ENCODE data around the gene GRID1.
A peak's percentile ranks its signal among the peaks of the same experiment; 100 is the strongest.

The GRID1 gene

GRCh38 chr10:86403183-86403797, 36.7 kb upstream of the GRID1 start:
- Histone ChIP-seq H3K23ac (ENCODE audit: low read length in 2 of 2) (no peak overlapping the region), H3K4me2 (ENCODE audit: low read length, poor library complexity, severe bottlenecking) (no peak overlapping the region), H2AK5ac (ENCODE audit: low read length, severe bottlenecking) (no peak overlapping the region), H4K91ac (ENCODE audit: low read length) (no peak overlapping the region), H3K9me3 (ENCODE audit: control insufficient read depth, low read length) (no peaks in the 10 kb centered on the region), H3K27me3 (ENCODE audit: control insufficient read depth in 1 of 2, insufficient read depth in 1 of 2, low read length in 2 of 2) (peaks cover 0 to 2% of the 10 kb centered on the region in 2 experiments), H3K4me3 (ENCODE audit: insufficient read depth in 1 of 2, low read depth in 1 of 2, low read length in 2 of 2) (no peak overlapping the region), H2AFZ (ENCODE audit: low read depth, low read length) (no peak overlapping the region), H3K4ac (ENCODE audit: low read depth in 1 of 2, low read length in 2 of 2) (no peak overlapping the region), H2BK12ac (ENCODE audit: low read length in 2 of 2) (no peak overlapping the region), H2BK5ac (ENCODE audit: low read depth, low read length, poor library complexity, severe bottlenecking) (no peak overlapping the region), H3K9ac (ENCODE audit: low read length) (no peak overlapping the region), H3K27ac (ENCODE audit: low read length, poor library complexity, severe bottlenecking) (no peak overlapping the region), H3K18ac (ENCODE audit: low read depth in 1 of 2, low read length in 2 of 2) (no peak overlapping the region), H3K14ac (ENCODE audit: low read length in 2 of 2) (no peak overlapping the region), H3K4me1 (ENCODE audit: control insufficient read depth, insufficient read depth, low read depth, low read length) (peaks cover 23% of the 10 kb centered on the region), H2BK15ac (ENCODE audit: low read depth, poor library complexity, severe bottlenecking) (no peak overlapping the region), H3K36me3 (ENCODE audit: control insufficient read depth in 1 of 2, insufficient read depth in 2 of 2, low read depth in 1 of 2, low read length in 2 of 2) (no peaks in the 10 kb centered on the region), H4K8ac (ENCODE audit: low read length) (no peak overlapping the region), H2BK120ac (ENCODE audit: low read depth, low read length) (no peak overlapping the region), H3K79me1 (replicated peaks; ENCODE audit: low read length, poor library complexity, severe bottlenecking) (no peaks in the 10 kb centered on the region)
- 66% methylated on average over 5 of the region's 6 CpGs for WGBS
- DNase-seq: no peak

GRCh38 chr10:86402283-86402941, 35.8 kb upstream of the GRID1 start:
- H2BK12ac ChIP-seq (ENCODE audit: low read length in 2 of 2): no peak overlapping the region
- no peak overlapping the region for H2BK5ac ChIP-seq (ENCODE audit: low read depth, low read length, poor library complexity, severe bottlenecking)
- H3K27ac ChIP-seq (ENCODE audit: low read length, poor library complexity, severe bottlenecking): no peak overlapping the region
- H3K27me3 ChIP-seq (ENCODE audit: control insufficient read depth in 1 of 2, insufficient read depth in 1 of 2, low read length in 2 of 2): peaks cover 2 to 3% of the 10 kb centered on the region in 2 experiments
- no peak overlapping the region for H2BK120ac ChIP-seq (ENCODE audit: low read depth, low read length)
- H3K9me3 ChIP-seq (ENCODE audit: control insufficient read depth, low read length): no peaks in the 10 kb centered on the region
- WGBS: 20% methylated on average over 18 of the region's 18 CpGs
- peak overlapping the region; percentile 47 for H4K8ac ChIP-seq (ENCODE audit: low read length)
- no peak overlapping the region for H3K4ac ChIP-seq (ENCODE audit: low read depth in 1 of 2, low read length in 2 of 2)
- H4K91ac ChIP-seq (ENCODE audit: low read length): peak overlapping the region; percentile 37
- H3K18ac ChIP-seq (ENCODE audit: low read depth in 1 of 2, low read length in 2 of 2): no peak overlapping the region
- H3K36me3 ChIP-seq (ENCODE audit: control insufficient read depth in 1 of 2, insufficient read depth in 2 of 2, low read depth in 1 of 2, low read length in 2 of 2): no peaks in the 10 kb centered on the region
- H3K23ac ChIP-seq (ENCODE audit: low read length in 2 of 2): no peak overlapping the region
- H2AFZ ChIP-seq (ENCODE audit: low read depth, low read length): no peak overlapping the region
- no peaks in the 10 kb centered on the region for H3K79me1 ChIP-seq (replicated peaks; ENCODE audit: low read length, poor library complexity, severe bottlenecking)
- no peak overlapping the region for H2BK15ac ChIP-seq (ENCODE audit: low read depth, poor library complexity, severe bottlenecking)
- peaks cover 23% of the 10 kb centered on the region for H3K4me1 ChIP-seq (ENCODE audit: control insufficient read depth, insufficient read depth, low read depth, low read length)
- no peak overlapping the region for H3K9ac ChIP-seq (ENCODE audit: low read length)
- peak; percentile 21 for DNase-seq
- H3K14ac ChIP-seq (ENCODE audit: low read length in 2 of 2): no peak overlapping the region
- H2AK5ac ChIP-seq (ENCODE audit: low read length, severe bottlenecking): no peak overlapping the region
- no peak overlapping the region for H3K4me2 ChIP-seq (ENCODE audit: low read length, poor library complexity, severe bottlenecking)
- H3K4me3 ChIP-seq (ENCODE audit: insufficient read depth in 1 of 2, low read depth in 1 of 2, low read length in 2 of 2): peak overlapping the region in 1 of 2 experiments; percentile 25

GRCh38 chr10:86401588-86402282, 35.1 kb upstream of the GRID1 start:
- no peak overlapping the region for H2BK120ac ChIP-seq (ENCODE audit: low read depth, low read length)
- 5% methylated on average over 14 of the region's 27 CpGs for WGBS

More at GRCh38 chr10:86401588-86402282, 35.1 kb upstream of the GRID1 start:
- Histone ChIP-seq H3K9ac (ENCODE audit: low read length) (peak overlapping the region; percentile 87), H4K91ac (ENCODE audit: low read length) (peak overlapping the region; percentile 86), H3K4me3 (ENCODE audit: insufficient read depth in 1 of 2, low read depth in 1 of 2, low read length in 2 of 2) (peak overlapping the region; percentile 61 to 76), H3K79me1 (replicated peaks; ENCODE audit: low read length, poor library complexity, severe bottlenecking) (no peaks in the 10 kb centered on the region), H2BK5ac (ENCODE audit: low read depth, low read length, poor library complexity, severe bottlenecking) (no peak overlapping the region), H3K4ac (ENCODE audit: low read depth in 1 of 2, low read length in 2 of 2) (no peak overlapping the region), H3K4me1 (ENCODE audit: control insufficient read depth, insufficient read depth, low read depth, low read length) (peaks cover 23% of the 10 kb centered on the region), H3K27ac (ENCODE audit: low read length, poor library complexity, severe bottlenecking) (no peak overlapping the region), H3K14ac (ENCODE audit: low read length in 2 of 2) (no peak overlapping the region), H3K27me3 (ENCODE audit: control insufficient read depth in 1 of 2, insufficient read depth in 1 of 2, low read length in 2 of 2) (peaks cover 5 to 9% of the 10 kb centered on the region in 2 experiments), H3K18ac (ENCODE audit: low read depth in 1 of 2, low read length in 2 of 2) (peak overlapping the region; percentile 3 to 6), H3K23ac (ENCODE audit: low read length in 2 of 2) (no peak overlapping the region), H4K8ac (ENCODE audit: low read length) (peak overlapping the region; percentile 84), H2AFZ (ENCODE audit: low read depth, low read length) (no peak overlapping the region), H3K4me2 (ENCODE audit: low read length, poor library complexity, severe bottlenecking) (peak overlapping the region; percentile 99), H2BK12ac (ENCODE audit: low read length in 2 of 2) (peak overlapping the region in 1 of 2 experiments; percentile 7), H2BK15ac (ENCODE audit: low read depth, poor library complexity, severe bottlenecking) (no peak overlapping the region), H3K9me3 (ENCODE audit: control insufficient read depth, low read length) (no peaks in the 10 kb centered on the region), H2AK5ac (ENCODE audit: low read length, severe bottlenecking) (no peak overlapping the region), H3K36me3 (ENCODE audit: control insufficient read depth in 1 of 2, insufficient read depth in 2 of 2, low read depth in 1 of 2, low read length in 2 of 2) (no peaks in the 10 kb centered on the region)
- DNase-seq: no peak

Measured in mesenchymal stem cell (in vitro differentiated cells and primary cell).